Stomach (tissue), 9 donors: Measurements from ENCODE around the gene JPH2. TPM values are rescaled to one million over a fixed set of nuclear protein-coding genes. Genes with fewer than 3 reads are reported as not detected.
A peak's percentile ranks its signal among the peaks of the same experiment; 100 is the strongest.

Source experiments
- DNase-seq, 2 donors: peaks; one replicate each; pipeline versions ENCODE4 v3.0.0 to v3.0.0-alpha.2; 2013 to 2019
- H3K27ac ChIP-seq, 5 donors: fragments of 200-600 bp in 4 of 5; sonication (generic) in 4 of 5; one replicate each; pipeline ENCODE4 v1.5.1; 2013 to 2019; ENCODE audit warnings: mild to moderate bottlenecking in 1 of 5, moderate library complexity in 1 of 5
- H3K27me3 ChIP-seq, 3 donors: fragments of 200-600 bp; sonication (generic); one replicate each; pipeline ENCODE4 v1.5.1; 2017 to 2019; ENCODE audit warnings: mixed run types in 1 of 3
- H3K36me3 ChIP-seq, 4 donors: fragments of 200-600 bp; sonication (generic); 1 replicate in 3 of 4; 2 replicates in 1 of 4; pipeline ENCODE4 v1.5.1; 2016 to 2019
- H3K4me1 ChIP-seq, 4 donors: fragments of 200-600 bp; sonication (generic); one replicate each; pipeline ENCODE4 v1.5.1; 2016 to 2019
- H3K4me3 ChIP-seq, 4 donors: fragments of 200-600 bp; sonication (generic) in 3 of 4; one replicate each; pipeline ENCODE4 v1.5.1; 2016 to 2019; ENCODE audit warnings: mild to moderate bottlenecking in 1 of 4
- H3K9me3 ChIP-seq, 4 donors: fragments of 200-600 bp; sonication (generic); one replicate each; pipeline ENCODE4 v1.5.1; 2016 to 2019
- EP300 ChIP-seq: sonication (generic); formaldehyde crosslinking; IDR thresholded peaks from one replicate; pipeline ENCODE4 v1.6.1; 2017; ENCODE audit warnings: antibody characterized with exemption
- POLR2A ChIP-seq, 4 donors: fragments of 450-650 bp; IDR thresholded peaks; one replicate each; pipeline ENCODE4 v1.6.1; 2016; ENCODE audit warnings: antibody characterized with exemption in 4 of 4, control low read depth in 2 of 4, mild to moderate bottlenecking in 1 of 4, moderate library complexity in 1 of 4
- POLR2AphosphoS5 ChIP-seq, 3 donors: sonication (generic); formaldehyde crosslinking; IDR thresholded peaks; one replicate each; pipeline ENCODE4 v1.6.1; 2016; ENCODE audit warnings: antibody characterized with exemption in 3 of 3
- WGBS, 5 donors: extraction: QIAGEN DNeasy Blood & Tissue Kit in 3 of 5; methylation state at CpG; one replicate each; pipeline versions ENCODE4 v1.1.5 to v1.1.7; 2013 to 2018; 5-methylcytosine and 5-hydroxymethylcytosine counted together
- intact Hi-C: fragments of 100-400 bp; cut with DNase I; formaldehyde crosslinking; loops from one replicate; pipeline ENCODE4 v1.15.1; 2023; ENCODE audit warnings: low total_unique reads
- polyA plus RNA-seq, 3 donors: library from polyadenylated mRNA; stranded (reverse); fragments of 200-250 nt; gene quantifications; one replicate each; pipeline ENCODE4 v1.2.3, GENCODE V29; 2013
- total RNA-seq, 5 donors: library from RNA; depleted of rRNA; stranded (reverse); fragments of >200 nt; gene quantifications; one replicate each; pipeline versions ENCODE4 v1.1.0 to v1.2.3, GENCODE V29; 2014 to 2016
- TF ChIP-seq, protein P1 (sequence below), 7 experiments: fragments of 450-650 bp in 4 of 7; fragments of 200-600 bp in 3 of 7; sonication (generic) in 3 of 7; IDR thresholded peaks; one replicate each; pipeline ENCODE4 v1.5.1; 2016 to 2019; ENCODE audit warnings: antibody characterized with exemption in 7 of 7, control low read depth in 2 of 7, mild to moderate bottlenecking in 1 of 7
- donor health status: healthy with polysubstance abuse.
- donor health status: Bipolar disorder and iron deficiency.
- donor health status: healthy.

Gene JPH2
- total and polyA plus RNA-seq, 8 donors = 0.15 to 51.9 (median 10.9) TPM

GRCh38 chr20:44180814-44181213 lies 6.2 kb downstream of the JPH2 start:
- Histone ChIP-seq H3K27me3 (peaks cover 0 to 11% (median 0%) of the 10 kb centered on the region in 3 donors), H3K36me3 (no peaks in the 10 kb centered on the region), H3K27ac (peak overlapping the region in 4 of 5 donors; percentile 35 to 91 (median 70)), H3K4me3 (peak overlapping the region in 3 of 4 donors; percentile 20 to 44 (median 31)), H3K9me3 (no peaks in the 10 kb centered on the region), H3K4me1 (peaks cover 4 to 30% (median 11%) of the 10 kb centered on the region in 4 donors)
- no peak for TF ChIP-seq EP300
- TF ChIP-seq POLR2A (IDR thresholded peaks at IDR 0.05) = no peak
- peak; percentile 8 to 87 (median 39) for TF ChIP-seq POLR2AphosphoS5 (IDR thresholded peaks at IDR 0.05)
- TF ChIP-seq, protein P1, sequence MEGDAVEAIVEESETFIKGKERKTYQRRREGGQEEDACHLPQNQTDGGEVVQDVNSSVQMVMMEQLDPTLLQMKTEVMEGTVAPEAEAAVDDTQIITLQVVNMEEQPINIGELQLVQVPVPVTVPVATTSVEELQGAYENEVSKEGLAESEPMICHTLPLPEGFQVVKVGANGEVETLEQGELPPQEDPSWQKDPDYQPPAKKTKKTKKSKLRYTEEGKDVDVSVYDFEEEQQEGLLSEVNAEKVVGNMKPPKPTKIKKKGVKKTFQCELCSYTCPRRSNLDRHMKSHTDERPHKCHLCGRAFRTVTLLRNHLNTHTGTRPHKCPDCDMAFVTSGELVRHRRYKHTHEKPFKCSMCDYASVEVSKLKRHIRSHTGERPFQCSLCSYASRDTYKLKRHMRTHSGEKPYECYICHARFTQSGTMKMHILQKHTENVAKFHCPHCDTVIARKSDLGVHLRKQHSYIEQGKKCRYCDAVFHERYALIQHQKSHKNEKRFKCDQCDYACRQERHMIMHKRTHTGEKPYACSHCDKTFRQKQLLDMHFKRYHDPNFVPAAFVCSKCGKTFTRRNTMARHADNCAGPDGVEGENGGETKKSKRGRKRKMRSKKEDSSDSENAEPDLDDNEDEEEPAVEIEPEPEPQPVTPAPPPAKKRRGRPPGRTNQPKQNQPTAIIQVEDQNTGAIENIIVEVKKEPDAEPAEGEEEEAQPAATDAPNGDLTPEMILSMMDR (IDR thresholded peaks at IDR 0.05) = no peak
- intact Hi-C loops = no loop called here
- 36 to 57% (median 45%) methylated on average over 9 of the region's 9 CpGs for WGBS, 5 donors
- peak in 1 of 2 donors; percentile 84 for DNase-seq

- no peaks in the 10 kb centered on the region for H3K9me3 ChIP-seq
- no peaks in the 10 kb centered on the region for H3K36me3 ChIP-seq
- DNase-seq = peak; percentile 48 to 79
- intact Hi-C loops = no loop called here
- 23 to 37% (median 27%) methylated on average over 12 to 14 of the region's 14 CpGs for WGBS, 5 donors
- H3K4me1 ChIP-seq = peaks cover 4 to 57% (median 13%) of the 10 kb centered on the region in 4 donors
- H3K27ac ChIP-seq = peak overlapping the region in 4 of 5 donors; percentile 22 to 91 (median 70)
- TF ChIP-seq, protein P1 (IDR thresholded peaks at IDR 0.05) = no peak
- TF ChIP-seq POLR2AphosphoS5 (IDR thresholded peaks at IDR 0.05) = peak in 2 of 3 donors; percentile 23 to 46
- no peak overlapping the region for H3K4me3 ChIP-seq
- peaks cover 0 to 11% (median 0%) of the 10 kb centered on the region in 3 donors for H3K27me3 ChIP-seq
Measured at GRCh38 chr20:44176833-44177534, 10.0 kb downstream of the JPH2 start.

DNA sequence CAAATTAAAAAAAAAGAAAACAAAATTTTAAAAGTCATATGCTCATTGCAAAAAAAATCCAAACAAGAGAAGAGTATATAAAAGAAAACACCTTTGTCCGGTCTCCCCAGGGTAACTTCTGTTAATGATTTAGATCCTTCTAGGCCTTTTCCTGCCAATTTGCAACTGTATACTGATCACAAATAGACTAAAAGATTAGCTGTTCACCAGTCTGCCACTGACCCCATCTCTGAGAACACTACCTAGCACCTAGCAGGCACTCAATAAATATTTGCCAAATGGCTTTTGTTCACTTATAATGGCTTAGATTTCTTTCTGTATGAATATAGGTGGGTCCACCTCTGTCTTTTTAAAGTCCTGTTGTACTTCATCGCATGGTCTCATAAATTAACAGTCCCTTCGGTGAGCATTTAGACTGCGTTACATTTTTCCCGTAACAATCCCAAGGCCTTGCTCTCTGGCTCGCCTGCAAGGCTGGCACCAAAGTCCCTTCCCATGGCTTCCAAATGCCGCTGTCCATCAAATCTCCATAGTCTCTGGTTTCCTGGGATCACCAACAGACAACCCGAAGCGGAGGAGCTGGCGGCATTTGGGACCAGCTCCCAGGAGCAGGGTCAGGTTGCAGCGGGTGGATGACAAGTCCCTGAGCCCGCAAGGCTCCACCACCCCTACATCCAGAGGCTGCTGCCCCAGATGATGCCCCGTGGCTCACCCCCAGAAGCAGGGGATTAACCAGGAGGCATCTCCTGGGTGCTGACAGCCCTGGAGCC lies 11.8 kb downstream of the JPH2 start:
- H3K36me3 ChIP-seq = no peaks in the 10 kb centered on the region
- no peak for DNase-seq
- TF ChIP-seq EP300 = no peak
- TF ChIP-seq POLR2A (IDR thresholded peaks at IDR 0.05) = no peak
- TF ChIP-seq, protein P1 (IDR thresholded peaks at IDR 0.05) = no peak
- no peak for TF ChIP-seq POLR2AphosphoS5 (IDR thresholded peaks at IDR 0.05)
- no peak overlapping the region for H3K4me3 ChIP-seq
- H3K9me3 ChIP-seq = no peaks in the 10 kb centered on the region
- peak overlapping the region in 2 of 5 donors; percentile 80 to 91 for H3K27ac ChIP-seq
- intact Hi-C loops = no loop called here
- WGBS, 5 donors = 72 to 83% (median 80%) methylated on average over 12 to 13 of the region's 13 CpGs
- H3K4me1 ChIP-seq = peaks cover 4 to 66% (median 10%) of the 10 kb centered on the region in 4 donors
- peaks cover 0 to 1% (median 0%) of the 10 kb centered on the region in 3 donors for H3K27me3 ChIP-seq

- no peaks in the 10 kb centered on the region for H3K36me3 ChIP-seq
- DNase-seq = no peak
- intact Hi-C loops = no loop called here
- TF ChIP-seq POLR2AphosphoS5 (IDR thresholded peaks at IDR 0.05) (no peak), EP300 (no peak)
- TF ChIP-seq, protein P1 (IDR thresholded peaks at IDR 0.05) = no peak
- H3K4me1 ChIP-seq = peaks cover 4 to 66% (median 10%) of the 10 kb centered on the region in 4 donors
- H3K9me3 ChIP-seq = no peaks in the 10 kb centered on the region
- no peak overlapping the region for H3K4me3 ChIP-seq
- WGBS, 5 donors = 69 to 75% (median 71%) methylated on average over 8 of the region's 8 CpGs
- peak overlapping the region in 2 of 5 donors; percentile 47 to 82 for H3K27ac ChIP-seq
- H3K27me3 ChIP-seq = peaks cover 0 to 4% (median 0%) of the 10 kb centered on the region in 3 donors
Measured at GRCh38 chr20:44173846-44174245, 13.1 kb downstream of the JPH2 start.
